GM12801 (cell line): ENCODE results near the gene ORC2.
A peak's percentile ranks its signal among the peaks of the same experiment; 100 is the strongest.

Source experiments
- TF ChIP-seq, protein P1 (sequence below): IDR thresholded peaks from one replicate; pipeline ENCODE4 v1.5.1; 2011; ENCODE audit warnings: control low read depth; ENCODE audit not compliant: insufficient read length; ENCODE audit errors: extremely low read depth

ORC2 gene

DNA sequence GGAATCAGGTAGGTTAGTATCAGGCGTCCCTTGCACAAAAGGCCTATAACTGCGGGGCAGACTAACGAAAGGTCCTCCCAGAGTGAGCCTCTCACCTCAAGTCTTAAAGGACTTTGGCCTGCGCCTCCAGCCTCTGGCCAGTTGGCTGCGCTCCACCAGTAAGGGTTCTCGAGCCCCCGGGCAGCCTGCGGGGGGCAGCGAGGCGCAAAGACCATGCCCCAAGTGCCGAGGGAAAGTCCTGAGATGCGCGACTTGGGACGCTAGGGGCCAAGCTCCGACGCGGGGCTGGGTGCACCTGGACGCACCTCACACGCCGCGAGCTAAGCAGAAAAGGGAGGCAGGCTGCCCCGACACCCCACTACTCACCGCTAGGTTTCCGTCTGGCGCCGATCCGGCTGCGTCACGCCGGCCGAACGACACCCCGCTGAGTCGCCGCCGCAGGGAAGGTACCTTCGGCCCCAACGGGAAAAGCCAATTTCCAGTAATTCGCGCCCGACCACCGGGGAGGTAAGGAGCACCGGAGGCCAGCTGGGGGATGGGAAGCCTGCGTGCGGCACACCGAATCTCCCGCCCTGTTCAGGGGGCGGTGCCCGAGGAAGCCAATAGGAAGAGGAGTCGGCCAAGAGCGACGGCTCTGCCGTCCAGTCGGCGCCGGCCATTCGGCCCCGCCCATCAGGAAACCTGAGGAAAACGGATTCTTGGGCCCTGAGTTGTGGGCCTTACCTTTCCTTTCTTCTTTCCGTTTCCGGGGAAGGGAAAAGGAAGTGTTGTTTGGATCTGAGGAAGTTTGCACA is at the start of gene ORC2:
TSS of gene ORC2 (minus strand) at position 537 of the 794 bp plus-strand sequence. CDS start 5,537 bp downstream, outside the sequence.
- TF ChIP-seq, protein P1, sequence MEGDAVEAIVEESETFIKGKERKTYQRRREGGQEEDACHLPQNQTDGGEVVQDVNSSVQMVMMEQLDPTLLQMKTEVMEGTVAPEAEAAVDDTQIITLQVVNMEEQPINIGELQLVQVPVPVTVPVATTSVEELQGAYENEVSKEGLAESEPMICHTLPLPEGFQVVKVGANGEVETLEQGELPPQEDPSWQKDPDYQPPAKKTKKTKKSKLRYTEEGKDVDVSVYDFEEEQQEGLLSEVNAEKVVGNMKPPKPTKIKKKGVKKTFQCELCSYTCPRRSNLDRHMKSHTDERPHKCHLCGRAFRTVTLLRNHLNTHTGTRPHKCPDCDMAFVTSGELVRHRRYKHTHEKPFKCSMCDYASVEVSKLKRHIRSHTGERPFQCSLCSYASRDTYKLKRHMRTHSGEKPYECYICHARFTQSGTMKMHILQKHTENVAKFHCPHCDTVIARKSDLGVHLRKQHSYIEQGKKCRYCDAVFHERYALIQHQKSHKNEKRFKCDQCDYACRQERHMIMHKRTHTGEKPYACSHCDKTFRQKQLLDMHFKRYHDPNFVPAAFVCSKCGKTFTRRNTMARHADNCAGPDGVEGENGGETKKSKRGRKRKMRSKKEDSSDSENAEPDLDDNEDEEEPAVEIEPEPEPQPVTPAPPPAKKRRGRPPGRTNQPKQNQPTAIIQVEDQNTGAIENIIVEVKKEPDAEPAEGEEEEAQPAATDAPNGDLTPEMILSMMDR, result peak; percentile 2

DNA sequence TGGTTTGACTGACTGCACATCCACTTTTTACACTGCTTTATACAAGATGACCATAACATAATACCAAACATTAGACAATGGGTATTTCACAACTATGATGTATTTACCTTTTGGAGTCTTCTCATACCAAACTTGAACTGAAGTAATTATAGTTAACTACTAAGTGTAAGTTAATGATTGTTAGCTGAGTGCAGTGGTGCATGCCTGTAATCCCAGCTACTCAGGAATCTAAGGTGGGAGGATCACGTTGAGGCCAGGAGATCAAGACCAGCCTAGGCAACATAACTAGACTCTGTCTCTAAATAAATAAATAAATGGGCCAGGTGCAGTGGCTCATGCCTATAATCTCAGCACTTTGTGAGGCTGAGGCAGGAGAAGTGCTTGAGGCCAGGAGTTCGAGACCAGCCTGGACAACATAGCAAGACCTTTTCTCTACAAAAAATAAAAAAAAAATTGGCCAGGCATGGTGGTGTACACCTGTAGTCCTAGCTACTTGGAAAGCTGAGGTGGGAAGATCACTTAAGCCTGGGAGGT is 44.9 kb upstream of the ORC2 start:
- TF ChIP-seq, protein P1, result no peak

DNA sequence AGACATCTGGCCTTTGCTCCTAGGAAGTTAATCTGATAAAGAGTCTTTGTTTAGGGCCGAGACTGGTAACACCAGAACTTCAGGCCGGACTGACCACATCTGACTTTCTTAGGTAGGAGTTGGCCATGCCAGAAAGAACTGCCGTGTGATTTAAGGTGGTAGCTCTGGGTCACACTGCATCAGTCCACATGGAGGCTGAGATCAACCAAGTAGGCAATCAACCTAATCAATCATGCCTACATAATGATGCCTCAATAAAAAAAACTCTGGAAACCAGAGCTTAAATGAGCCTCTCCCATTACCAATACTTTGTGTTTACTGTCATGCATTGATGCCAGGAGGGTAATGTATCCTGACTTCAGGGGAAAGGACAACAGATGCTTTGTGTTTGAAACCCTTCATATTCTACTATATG is 44.1 kb upstream of the ORC2 start:
- TF ChIP-seq, protein P1, result no peak

DNA sequence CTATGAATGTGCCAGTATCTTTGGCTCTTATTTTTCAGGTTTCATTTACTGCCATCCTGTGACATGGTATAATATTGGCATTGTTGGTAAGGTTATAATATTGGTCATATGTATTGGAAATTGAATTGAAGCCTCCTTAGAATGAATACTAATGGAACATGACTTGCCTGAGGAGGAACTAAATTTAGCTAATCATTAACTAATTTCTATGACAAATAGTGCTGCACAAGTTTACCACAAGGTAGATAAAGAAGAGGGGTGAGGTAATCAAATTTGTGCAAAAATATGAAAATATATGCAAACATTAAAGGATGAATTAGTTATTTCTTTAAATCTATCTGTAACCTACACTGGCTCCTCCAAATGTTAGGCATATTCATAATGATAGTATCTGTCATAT is 43.2 kb upstream of the ORC2 start:
- TF ChIP-seq, protein P1, result no peak

DNA sequence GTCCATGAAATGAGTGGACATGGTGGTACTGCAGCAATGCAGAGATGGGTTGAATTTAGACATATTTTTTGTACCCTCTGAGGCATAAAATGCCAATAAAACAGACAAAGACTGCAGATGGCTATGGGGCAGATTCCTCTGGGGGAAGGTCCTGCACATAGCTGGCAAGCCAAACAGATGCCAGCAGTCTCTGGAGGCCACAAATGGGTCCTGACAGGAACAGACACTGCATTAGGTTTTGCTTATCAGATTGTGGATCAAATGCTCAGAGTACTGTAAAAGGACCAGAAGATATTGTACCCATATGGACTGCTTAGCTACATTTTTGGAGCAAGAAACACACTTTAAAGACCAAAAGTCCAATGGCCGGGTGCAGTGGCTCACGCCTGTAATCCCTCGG is 40.9 kb upstream of the ORC2 start:
- TF ChIP-seq, protein P1, result no peak

DNA sequence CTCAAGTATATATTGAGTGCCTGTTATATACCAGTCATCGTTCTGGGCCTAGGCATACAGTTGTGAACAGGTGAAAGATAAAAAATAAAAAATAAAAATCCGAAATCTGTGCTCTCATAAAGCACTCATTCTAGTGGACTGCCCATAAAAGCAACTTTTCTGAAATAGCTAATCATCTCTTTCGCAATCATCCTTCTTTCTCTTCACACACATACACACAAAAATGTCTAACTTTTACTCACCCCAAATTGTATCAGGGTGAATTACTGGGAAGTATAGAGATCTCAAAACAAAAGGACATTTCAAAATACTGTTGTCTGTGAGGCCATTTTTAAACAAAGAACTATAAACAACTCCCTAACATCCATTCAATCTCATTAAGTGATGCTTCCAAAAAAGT is 29.6 kb upstream of the ORC2 start:
- TF ChIP-seq, protein P1, result no peak

DNA sequence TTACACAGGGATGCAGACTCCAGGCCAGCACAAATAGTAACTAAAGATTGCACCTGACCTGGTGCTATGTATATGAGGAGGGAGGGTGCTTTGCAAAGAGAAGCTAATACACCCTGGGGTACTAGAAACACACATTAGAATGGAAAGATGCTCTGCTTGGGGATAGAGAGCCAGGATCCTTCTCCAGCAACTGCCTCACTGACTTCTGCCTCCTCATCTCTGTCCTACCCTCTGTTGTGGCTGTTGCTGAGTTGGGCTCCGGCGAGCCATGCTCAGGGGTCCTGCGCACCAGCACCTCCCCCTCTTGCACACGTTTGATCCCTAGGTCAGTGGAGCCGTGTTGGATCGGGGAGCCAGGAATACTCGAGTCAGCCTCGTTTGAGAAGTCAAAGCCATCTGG is 23.7 kb upstream of the ORC2 start:
- TF ChIP-seq, protein P1, result no peak
